K562 (cell line): ENCODE measurements around the gene GTF3C4. TPM values are rescaled to one million over a fixed set of nuclear protein-coding genes. Genes with fewer than 3 reads are reported as not detected.

Source experiments
- EP400 ChIP-seq: fragments of 450-650 bp; IDR thresholded peaks from 2 replicates; pipeline ENCODE4 v1.6.1; 2017; ENCODE audit warnings: antibody characterized with exemption, mild to moderate bottlenecking, moderate library complexity
- MXI1 ChIP-seq: IDR thresholded peaks from 2 replicates; pipeline ENCODE4 v1.6.1; 2011; ENCODE audit warnings: low read depth, mild to moderate bottlenecking, improper control_type of control experiment, low read length
- NKRF ChIP-seq: fragments of 450-650 bp; IDR thresholded peaks from 2 replicates; pipeline ENCODE4 v1.6.1; 2016; ENCODE audit warnings: borderline replicate concordance
- SMAD4 ChIP-seq: fragments of 250-450 bp; sonication (Bioruptor Pico); conservative IDR thresholded peaks from 2 replicates; pipeline ENCODE4 v1.8.0; 2021; ENCODE audit warnings: inconsistent platforms, mild to moderate bottlenecking, moderate library complexity
- TCF15 ChIP-seq: fragments of 250-450 bp; sonication (Bioruptor Pico); IDR thresholded peaks from 2 replicates; pipeline ENCODE4 v1.8.0; 2022; ENCODE audit warnings: moderate library complexity, mild to moderate bottlenecking, inconsistent platforms
- ZBTB17 ChIP-seq: fragments of 450-650 bp; formaldehyde crosslinking; IDR thresholded peaks from 2 replicates; pipeline ENCODE4 v1.4.0; 2020; ENCODE audit warnings: mild to moderate bottlenecking
- ZNF644 ChIP-seq: fragments of 200-800 bp; sonication (Bioruptor generic); IDR thresholded peaks from 2 replicates; pipeline ENCODE4 v1.6.1; 2016; ENCODE audit warnings: low read depth, missing genetic modification characterization, missing compliant biosample characterization
- polyA plus RNA-seq, 8 experiments: library from polyadenylated mRNA; depleted of rRNA in 4 of 8; stranded (reverse) in 5 of 8; unstranded in 3 of 8; fragments of >200 nt; fragmentation: Nextera tagmentation in 2 of 8; fragmentation: Illumina TruSeq in 1 of 8; extraction: Ambion mirVana in 2 of 8; extraction: Trizol in 1 of 8; gene quantifications; 2 replicates each; pipeline versions ENCODE4 v1.2.1 to v1.2.3, GENCODE V29; 2011 to 2014; ENCODE audit warnings: inconsistent platforms in 1 of 8, missing spikeins in 1 of 8
- total RNA-seq, 7 experiments: library from RNA; depleted of rRNA in 6 of 7; stranded (reverse); fragments of >200 nt in 6 of 7; fragmentation: Illumina TruSeq in 2 of 7; extraction: Trizol in 2 of 7; gene quantifications; 2 replicates each; pipeline versions ENCODE4 v1.2.1 to v1.2.3, GENCODE V29; 2011 to 2021; ENCODE audit warnings: low replicate concordance in 1 of 7
- TF ChIP-seq, protein P1 (sequence below): sonication (generic); formaldehyde crosslinking; IDR thresholded peaks from 2 replicates; pipeline ENCODE4 v1.8.0; 2022; ENCODE audit warnings: mild to moderate bottlenecking, missing genetic modification reagents, borderline replicate concordance
- TF ChIP-seq, protein P2 (sequence below): sonication (generic); formaldehyde crosslinking; IDR thresholded peaks from 2 replicates; pipeline ENCODE4 v1.9.0; 2022; ENCODE audit warnings: mild to moderate bottlenecking, missing genetic modification reagents
- TF ChIP-seq, protein P3 (sequence below): fragments of 450-650 bp; IDR thresholded peaks from 2 replicates; pipeline ENCODE4 v1.6.1; 2016; ENCODE audit warnings: mild to moderate bottlenecking, moderate library complexity

The GTF3C4 gene
- total and polyA plus RNA-seq, 9 of the 15 experiments (the other 6 are each of a cell fraction or from before 2014, with no cell fraction given): 3.9 to 20.0 (median 12.2) TPM

DNA sequence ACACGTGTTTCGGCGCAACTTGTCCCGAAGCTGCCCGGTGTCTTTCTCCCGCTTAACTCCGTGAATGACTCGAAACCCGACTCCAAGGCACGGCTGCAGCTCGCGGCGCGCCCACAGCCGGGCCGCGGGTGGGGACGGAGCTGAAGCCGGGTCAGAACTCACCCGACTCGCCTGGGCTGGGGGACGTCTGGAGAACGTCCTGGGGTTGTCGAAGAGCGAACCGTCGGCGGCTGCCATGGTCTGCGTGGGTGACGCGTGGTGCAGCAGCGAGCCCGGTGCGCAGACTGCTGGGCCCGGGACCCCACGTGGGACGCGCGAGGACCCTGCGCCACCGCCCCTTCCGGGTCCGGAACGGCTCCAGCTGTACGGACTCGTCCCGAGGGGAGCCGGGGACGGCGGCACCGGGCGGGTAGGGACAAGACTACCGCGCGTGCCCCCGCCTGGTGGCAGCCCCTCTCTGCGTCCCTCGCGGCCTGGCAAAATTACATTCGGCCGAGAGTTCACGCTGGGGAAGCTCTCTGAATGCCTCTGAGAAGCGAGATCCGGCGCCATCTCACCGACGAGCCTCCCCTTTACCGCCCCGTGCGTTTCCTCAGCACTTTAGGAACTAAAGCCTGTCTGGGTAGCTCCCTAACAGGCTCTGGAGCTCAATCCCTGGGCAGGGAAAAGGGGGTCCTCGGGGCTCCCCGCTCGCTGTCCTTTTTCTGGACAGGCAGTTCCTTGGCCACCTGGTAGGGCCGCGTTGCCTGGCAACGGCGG lies 387 bp upstream of the GTF3C4 start, which contains the start of gene DDX31 (continued):
- TF ChIP-seq, protein P1, sequence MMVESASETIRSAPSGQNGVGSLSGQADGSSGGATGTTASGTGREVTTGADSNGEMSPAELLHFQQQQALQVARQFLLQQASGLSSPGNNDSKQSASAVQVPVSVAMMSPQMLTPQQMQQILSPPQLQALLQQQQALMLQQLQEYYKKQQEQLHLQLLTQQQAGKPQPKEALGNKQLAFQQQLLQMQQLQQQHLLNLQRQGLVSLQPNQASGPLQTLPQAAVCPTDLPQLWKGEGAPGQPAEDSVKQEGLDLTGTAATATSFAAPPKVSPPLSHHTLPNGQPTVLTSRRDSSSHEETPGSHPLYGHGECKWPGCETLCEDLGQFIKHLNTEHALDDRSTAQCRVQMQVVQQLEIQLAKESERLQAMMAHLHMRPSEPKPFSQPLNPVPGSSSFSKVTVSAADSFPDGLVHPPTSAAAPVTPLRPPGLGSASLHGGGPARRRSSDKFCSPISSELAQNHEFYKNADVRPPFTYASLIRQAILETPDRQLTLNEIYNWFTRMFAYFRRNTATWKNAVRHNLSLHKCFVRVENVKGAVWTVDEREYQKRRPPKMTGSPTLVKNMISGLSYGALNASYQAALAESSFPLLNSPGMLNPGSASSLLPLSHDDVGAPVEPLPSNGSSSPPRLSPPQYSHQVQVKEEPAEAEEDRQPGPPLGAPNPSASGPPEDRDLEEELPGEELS (CRISPR knock-in tag): peak; percentile 78; the same call in 1 of the 2 replicates
- TF ChIP-seq EP400 (peak; percentile 98), ZNF644 (peak; percentile 5; the same call in 1 of the 2 replicates), NKRF (peak; percentile 99), ZBTB17 (CRISPR knock-in tag) (peak; percentile 67), MXI1 (peak; percentile 96), TCF15 (CRISPR knock-in tag) (no peak), SMAD4 (peak; percentile 76)
- TF ChIP-seq, protein P2, sequence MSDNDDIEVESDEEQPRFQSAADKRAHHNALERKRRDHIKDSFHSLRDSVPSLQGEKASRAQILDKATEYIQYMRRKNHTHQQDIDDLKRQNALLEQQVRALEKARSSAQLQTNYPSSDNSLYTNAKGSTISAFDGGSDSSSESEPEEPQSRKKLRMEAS (CRISPR knock-in tag): peak; percentile 99
- TF ChIP-seq, protein P3, sequence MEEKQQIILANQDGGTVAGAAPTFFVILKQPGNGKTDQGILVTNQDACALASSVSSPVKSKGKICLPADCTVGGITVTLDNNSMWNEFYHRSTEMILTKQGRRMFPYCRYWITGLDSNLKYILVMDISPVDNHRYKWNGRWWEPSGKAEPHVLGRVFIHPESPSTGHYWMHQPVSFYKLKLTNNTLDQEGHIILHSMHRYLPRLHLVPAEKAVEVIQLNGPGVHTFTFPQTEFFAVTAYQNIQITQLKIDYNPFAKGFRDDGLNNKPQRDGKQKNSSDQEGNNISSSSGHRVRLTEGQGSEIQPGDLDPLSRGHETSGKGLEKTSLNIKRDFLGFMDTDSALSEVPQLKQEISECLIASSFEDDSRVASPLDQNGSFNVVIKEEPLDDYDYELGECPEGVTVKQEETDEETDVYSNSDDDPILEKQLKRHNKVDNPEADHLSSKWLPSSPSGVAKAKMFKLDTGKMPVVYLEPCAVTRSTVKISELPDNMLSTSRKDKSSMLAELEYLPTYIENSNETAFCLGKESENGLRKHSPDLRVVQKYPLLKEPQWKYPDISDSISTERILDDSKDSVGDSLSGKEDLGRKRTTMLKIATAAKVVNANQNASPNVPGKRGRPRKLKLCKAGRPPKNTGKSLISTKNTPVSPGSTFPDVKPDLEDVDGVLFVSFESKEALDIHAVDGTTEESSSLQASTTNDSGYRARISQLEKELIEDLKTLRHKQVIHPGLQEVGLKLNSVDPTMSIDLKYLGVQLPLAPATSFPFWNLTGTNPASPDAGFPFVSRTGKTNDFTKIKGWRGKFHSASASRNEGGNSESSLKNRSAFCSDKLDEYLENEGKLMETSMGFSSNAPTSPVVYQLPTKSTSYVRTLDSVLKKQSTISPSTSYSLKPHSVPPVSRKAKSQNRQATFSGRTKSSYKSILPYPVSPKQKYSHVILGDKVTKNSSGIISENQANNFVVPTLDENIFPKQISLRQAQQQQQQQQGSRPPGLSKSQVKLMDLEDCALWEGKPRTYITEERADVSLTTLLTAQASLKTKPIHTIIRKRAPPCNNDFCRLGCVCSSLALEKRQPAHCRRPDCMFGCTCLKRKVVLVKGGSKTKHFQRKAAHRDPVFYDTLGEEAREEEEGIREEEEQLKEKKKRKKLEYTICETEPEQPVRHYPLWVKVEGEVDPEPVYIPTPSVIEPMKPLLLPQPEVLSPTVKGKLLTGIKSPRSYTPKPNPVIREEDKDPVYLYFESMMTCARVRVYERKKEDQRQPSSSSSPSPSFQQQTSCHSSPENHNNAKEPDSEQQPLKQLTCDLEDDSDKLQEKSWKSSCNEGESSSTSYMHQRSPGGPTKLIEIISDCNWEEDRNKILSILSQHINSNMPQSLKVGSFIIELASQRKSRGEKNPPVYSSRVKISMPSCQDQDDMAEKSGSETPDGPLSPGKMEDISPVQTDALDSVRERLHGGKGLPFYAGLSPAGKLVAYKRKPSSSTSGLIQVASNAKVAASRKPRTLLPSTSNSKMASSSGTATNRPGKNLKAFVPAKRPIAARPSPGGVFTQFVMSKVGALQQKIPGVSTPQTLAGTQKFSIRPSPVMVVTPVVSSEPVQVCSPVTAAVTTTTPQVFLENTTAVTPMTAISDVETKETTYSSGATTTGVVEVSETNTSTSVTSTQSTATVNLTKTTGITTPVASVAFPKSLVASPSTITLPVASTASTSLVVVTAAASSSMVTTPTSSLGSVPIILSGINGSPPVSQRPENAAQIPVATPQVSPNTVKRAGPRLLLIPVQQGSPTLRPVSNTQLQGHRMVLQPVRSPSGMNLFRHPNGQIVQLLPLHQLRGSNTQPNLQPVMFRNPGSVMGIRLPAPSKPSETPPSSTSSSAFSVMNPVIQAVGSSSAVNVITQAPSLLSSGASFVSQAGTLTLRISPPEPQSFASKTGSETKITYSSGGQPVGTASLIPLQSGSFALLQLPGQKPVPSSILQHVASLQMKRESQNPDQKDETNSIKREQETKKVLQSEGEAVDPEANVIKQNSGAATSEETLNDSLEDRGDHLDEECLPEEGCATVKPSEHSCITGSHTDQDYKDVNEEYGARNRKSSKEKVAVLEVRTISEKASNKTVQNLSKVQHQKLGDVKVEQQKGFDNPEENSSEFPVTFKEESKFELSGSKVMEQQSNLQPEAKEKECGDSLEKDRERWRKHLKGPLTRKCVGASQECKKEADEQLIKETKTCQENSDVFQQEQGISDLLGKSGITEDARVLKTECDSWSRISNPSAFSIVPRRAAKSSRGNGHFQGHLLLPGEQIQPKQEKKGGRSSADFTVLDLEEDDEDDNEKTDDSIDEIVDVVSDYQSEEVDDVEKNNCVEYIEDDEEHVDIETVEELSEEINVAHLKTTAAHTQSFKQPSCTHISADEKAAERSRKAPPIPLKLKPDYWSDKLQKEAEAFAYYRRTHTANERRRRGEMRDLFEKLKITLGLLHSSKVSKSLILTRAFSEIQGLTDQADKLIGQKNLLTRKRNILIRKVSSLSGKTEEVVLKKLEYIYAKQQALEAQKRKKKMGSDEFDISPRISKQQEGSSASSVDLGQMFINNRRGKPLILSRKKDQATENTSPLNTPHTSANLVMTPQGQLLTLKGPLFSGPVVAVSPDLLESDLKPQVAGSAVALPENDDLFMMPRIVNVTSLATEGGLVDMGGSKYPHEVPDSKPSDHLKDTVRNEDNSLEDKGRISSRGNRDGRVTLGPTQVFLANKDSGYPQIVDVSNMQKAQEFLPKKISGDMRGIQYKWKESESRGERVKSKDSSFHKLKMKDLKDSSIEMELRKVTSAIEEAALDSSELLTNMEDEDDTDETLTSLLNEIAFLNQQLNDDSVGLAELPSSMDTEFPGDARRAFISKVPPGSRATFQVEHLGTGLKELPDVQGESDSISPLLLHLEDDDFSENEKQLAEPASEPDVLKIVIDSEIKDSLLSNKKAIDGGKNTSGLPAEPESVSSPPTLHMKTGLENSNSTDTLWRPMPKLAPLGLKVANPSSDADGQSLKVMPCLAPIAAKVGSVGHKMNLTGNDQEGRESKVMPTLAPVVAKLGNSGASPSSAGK: peak; percentile 98
